Measurements from ENCODE around the gene LMO2.
"Not testable (repeated sequence)": the region's sequence is repeated elsewhere in the genome, so short reads cannot be mapped to it uniquely, and the experiment has no call there.

LMO2 gene

DNA sequence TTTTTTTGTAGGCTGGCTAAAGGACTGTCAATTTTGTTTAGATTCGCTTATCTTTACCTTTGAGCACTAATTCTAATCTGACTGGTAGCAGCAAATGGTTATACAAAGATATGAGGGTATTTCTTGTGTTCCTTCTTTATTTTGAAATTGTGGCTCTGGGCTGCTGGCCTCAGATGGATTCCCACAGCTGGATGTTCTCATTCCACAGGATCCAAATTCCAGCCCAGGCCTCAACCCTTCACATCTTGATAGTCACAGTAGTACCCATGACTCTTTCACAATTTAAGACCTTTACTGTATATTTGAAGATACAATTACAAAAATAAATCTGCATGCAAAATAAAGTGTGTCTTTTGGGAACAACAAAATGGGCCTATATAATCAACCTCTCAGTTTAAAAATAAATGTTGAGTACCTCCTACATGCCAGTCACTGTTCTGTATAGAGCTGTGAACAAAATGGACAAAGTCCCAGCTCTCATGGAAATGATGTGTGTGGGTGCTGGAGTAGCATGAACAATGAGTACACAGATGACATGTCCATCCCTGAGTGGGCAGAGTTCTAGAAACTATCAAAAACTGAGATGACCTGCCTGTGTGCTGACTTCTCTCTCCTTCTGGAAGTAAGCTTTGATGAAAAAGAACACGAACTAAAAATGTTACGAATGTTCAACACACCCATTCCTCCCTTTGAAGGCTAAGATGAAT, 65.9 kb downstream of the LMO2 start:
- no peak overlapping the region for H3K4me3 ChIP-seq (ENCODE audit: low read length)
- TF ChIP-seq, protein P1, sequence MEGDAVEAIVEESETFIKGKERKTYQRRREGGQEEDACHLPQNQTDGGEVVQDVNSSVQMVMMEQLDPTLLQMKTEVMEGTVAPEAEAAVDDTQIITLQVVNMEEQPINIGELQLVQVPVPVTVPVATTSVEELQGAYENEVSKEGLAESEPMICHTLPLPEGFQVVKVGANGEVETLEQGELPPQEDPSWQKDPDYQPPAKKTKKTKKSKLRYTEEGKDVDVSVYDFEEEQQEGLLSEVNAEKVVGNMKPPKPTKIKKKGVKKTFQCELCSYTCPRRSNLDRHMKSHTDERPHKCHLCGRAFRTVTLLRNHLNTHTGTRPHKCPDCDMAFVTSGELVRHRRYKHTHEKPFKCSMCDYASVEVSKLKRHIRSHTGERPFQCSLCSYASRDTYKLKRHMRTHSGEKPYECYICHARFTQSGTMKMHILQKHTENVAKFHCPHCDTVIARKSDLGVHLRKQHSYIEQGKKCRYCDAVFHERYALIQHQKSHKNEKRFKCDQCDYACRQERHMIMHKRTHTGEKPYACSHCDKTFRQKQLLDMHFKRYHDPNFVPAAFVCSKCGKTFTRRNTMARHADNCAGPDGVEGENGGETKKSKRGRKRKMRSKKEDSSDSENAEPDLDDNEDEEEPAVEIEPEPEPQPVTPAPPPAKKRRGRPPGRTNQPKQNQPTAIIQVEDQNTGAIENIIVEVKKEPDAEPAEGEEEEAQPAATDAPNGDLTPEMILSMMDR (conservative IDR thresholded peaks at IDR 0.05; ENCODE audit: low read length), result no peak
- no peak for DNase-seq (ENCODE audit: low read depth)

DNA sequence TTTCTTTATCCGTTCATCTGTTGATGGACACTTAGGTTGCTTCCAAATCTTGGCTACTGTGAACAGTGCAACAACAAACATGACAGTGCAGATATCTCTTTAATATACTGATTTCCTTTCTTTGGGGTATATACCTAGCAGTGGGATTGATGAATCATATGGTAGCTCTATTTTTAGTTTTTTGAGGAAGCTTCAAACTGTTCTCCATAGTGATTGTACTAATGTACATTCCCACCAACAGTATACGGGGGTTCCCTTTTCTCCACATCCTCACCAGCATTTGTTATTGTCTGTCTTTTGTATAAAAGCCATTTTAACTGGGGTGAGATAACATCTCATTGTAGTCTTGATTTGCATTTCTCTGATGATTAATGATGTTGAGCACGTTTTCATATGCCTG, 68.9 kb downstream of the LMO2 start:
- DNase-seq (ENCODE audit: low read depth); H3K4me3 ChIP-seq (ENCODE audit: low read length): not testable (repeated sequence)

DNA sequence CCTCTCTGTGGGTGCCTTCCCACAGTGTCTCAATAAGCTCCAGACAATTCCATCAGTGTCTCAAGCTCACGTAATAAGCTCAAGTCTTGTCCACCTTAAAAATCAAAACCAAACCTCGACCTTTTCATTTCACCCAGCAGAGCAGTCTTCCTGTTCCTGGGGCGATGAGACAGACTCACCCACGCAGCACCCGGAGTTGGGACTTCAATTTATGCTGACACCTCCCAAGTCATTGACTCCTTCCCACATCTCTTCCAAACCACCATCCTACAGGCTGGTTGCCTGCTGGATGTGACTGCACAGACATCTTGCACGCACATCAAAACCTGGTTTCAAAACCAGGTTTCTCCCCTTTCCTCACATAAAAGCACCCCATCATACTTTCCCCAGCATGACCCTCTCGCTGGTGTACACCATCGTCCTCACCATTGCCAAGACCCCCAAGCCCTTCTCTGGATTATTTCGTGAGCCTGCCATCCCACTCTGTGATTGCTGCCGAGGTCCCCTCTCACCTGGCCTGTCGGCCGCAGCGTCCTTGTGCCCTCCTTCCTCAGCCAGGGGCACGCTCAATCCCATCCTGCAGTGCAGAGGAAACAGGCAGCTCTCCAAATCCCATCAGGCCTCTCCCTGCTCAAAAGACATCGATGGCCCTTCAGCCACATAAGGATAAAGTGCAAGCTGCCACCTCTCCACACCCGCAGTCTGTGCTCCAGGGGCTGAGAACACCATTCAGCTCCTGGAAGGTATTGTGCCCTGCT, 72.4 kb downstream of the LMO2 start:
- TF ChIP-seq, protein P1 (conservative IDR thresholded peaks at IDR 0.05; ENCODE audit: low read length), result no peak
- no peak for DNase-seq (ENCODE audit: low read depth)

More for the DNA sequence above, 72.4 kb downstream of the LMO2 start:
- no peak overlapping the region for H3K4me3 ChIP-seq (ENCODE audit: low read length)

Data from AG10803 (cell line).